Type B pancreatic cell (in vitro differentiated cells): ENCODE measurements around the gene DNAH9. TPM values are rescaled to one million over a fixed set of nuclear protein-coding genes. Genes with fewer than 3 reads are reported as not detected.

Source experiments
- DNase-seq: peaks from one replicate; pipeline ENCODE4 v3.0.0; 2021; ENCODE audit warnings: mixed read lengths; ENCODE audit not compliant: unreplicated experiment; ENCODE audit errors: extremely low spot score
- H3K27ac Mint-ChIP-seq: 2 replicates; pipeline ENCODE4 v1.8.0; 2021; ENCODE audit warnings: mild to moderate bottlenecking, mixed read lengths
- H3K27me3 Mint-ChIP-seq: 2 replicates; pipeline ENCODE4 v1.8.0; 2021; ENCODE audit warnings: mixed read lengths
- H3K36me3 Mint-ChIP-seq: 2 replicates; pipeline ENCODE4 v1.8.0; 2021; ENCODE audit warnings: mixed read lengths
- H3K4me1 Mint-ChIP-seq: one replicate; pipeline ENCODE4 v1.8.0; 2021; ENCODE audit warnings: mixed read lengths; ENCODE audit not compliant: unreplicated experiment
- H3K4me3 Mint-ChIP-seq: 2 replicates; pipeline ENCODE4 v1.8.0; 2021; ENCODE audit warnings: mild to moderate bottlenecking, mixed read lengths
- H3K9me3 Mint-ChIP-seq: 2 replicates; pipeline ENCODE4 v1.8.0; 2021; ENCODE audit warnings: mixed read lengths
- CTCF ChIP-seq: fragments of 200-600 bp; sonication (generic); conservative IDR thresholded peaks from 2 replicates; pipeline ENCODE4 v1.5.0; 2021; ENCODE audit warnings: antibody characterized with exemption, mild to moderate bottlenecking
- total RNA-seq: library from RNA; stranded (reverse); gene quantifications from 2 replicates; pipeline ENCODE4 v1.2.1, GENCODE V29; 2021; ENCODE audit warnings: low replicate concordance

The DNAH9 gene
- total RNA-seq, 1 donor from 2014 or later, result 6.2 TPM

GRCh38 chr17:11996722-11997146 is 398.5 kb downstream of the DNAH9 start:
- Mint-ChIP-seq H3K4me1 (no peaks in the 10 kb centered on the region), H3K36me3 (peaks cover 4% of the 10 kb centered on the region), H3K27me3 (no peaks in the 10 kb centered on the region), H3K4me3 (peak overlapping the region; percentile 93), H3K9me3 (no peaks in the 10 kb centered on the region), H3K27ac (peak overlapping the region; percentile 93)
- TF ChIP-seq CTCF, result peak; percentile 62
- no peak for DNase-seq

- H3K4me3 Mint-ChIP-seq, result peak within 1 kb of the TSS; percentile 98
- H3K36me3 Mint-ChIP-seq, result peaks cover 4% of the 10 kb centered on the region
- no peaks in the 10 kb centered on the region for H3K27me3 Mint-ChIP-seq
- DNase-seq, result peak; percentile 98
- no peaks in the 10 kb centered on the region for H3K9me3 Mint-ChIP-seq
- H3K4me1 Mint-ChIP-seq, result no peaks in the 10 kb centered on the region
- H3K27ac Mint-ChIP-seq, result peak within 1 kb of the TSS; percentile 94
- TF ChIP-seq CTCF, result no peak
Measured at GRCh38 chr17:11997147-11997971, 399.1 kb downstream of the DNAH9 start, which contains the start of gene ZNF18. Gene ZNF18 (minus strand): TSS chr17:11997475. CDS start chr17:11992829, 4,646 bp downstream.

- H3K9me3 Mint-ChIP-seq, result no peaks in the 10 kb centered on the region
- TF ChIP-seq CTCF, result no peak
- peak overlapping the region; percentile 98 for H3K4me3 Mint-ChIP-seq
- H3K36me3 Mint-ChIP-seq, result peaks cover 3% of the 10 kb centered on the region
- no peaks in the 10 kb centered on the region for H3K27me3 Mint-ChIP-seq
- H3K27ac Mint-ChIP-seq, result peak overlapping the region; percentile 94
- no peaks in the 10 kb centered on the region for H3K4me1 Mint-ChIP-seq
- DNase-seq, result no peak
Measured at GRCh38 chr17:11997972-11998233, 399.6 kb downstream of the DNAH9 start.

GRCh38 chr17:11999696-12000095 is 401.4 kb downstream of the DNAH9 start:
- Mint-ChIP-seq H3K9me3 (no peaks in the 10 kb centered on the region), H3K36me3 (no peaks in the 10 kb centered on the region), H3K4me3 (no peak overlapping the region), H3K27ac (no peak overlapping the region), H3K27me3 (no peaks in the 10 kb centered on the region), H3K4me1 (no peaks in the 10 kb centered on the region)
- TF ChIP-seq CTCF, result no peak
- DNase-seq, result no peak

GRCh38 chr17:12007466-12007865 is 409.2 kb downstream of the DNAH9 start:
- H3K27ac Mint-ChIP-seq, result no peak overlapping the region
- no peak for DNase-seq

More at GRCh38 chr17:12007466-12007865, 409.2 kb downstream of the DNAH9 start:
- no peak for TF ChIP-seq CTCF
- Mint-ChIP-seq H3K36me3 (no peaks in the 10 kb centered on the region), H3K9me3 (no peaks in the 10 kb centered on the region), H3K4me3 (no peak overlapping the region), H3K4me1 (no peaks in the 10 kb centered on the region), H3K27me3 (no peaks in the 10 kb centered on the region)
